K562 (cell line): ENCODE results near the gene ZCCHC17. TPM values are rescaled to one million over a fixed set of nuclear protein-coding genes. Genes with fewer than 3 reads are reported as not detected.

Experiments
- ATAC-seq: fragments of 200-7000 bp; cut with Tn5 transposase; 3 replicates; pipeline ENCODE4 v1.9.1; 2020; ENCODE audit warnings: moderate library complexity
- BruUV-seq: library from RNA; stranded (reverse); fragments of 400-500 nt; replicated peaks from 2 replicates; lab custom pipeline; 2021; lab: Mats Ljungman, UMichigan
- CTCF ChIA-PET: fragments of 300-600 bp; formaldehyde crosslinking; extraction: SDS; loops from one replicate; lab custom pipeline; 2021; ENCODE audit warnings: low intra/inter-chr PET ratio; lab: Yijun Ruan, JAX
- POLR2A ChIA-PET: fragments of 300-600, 350-650 bp; sonication (Branson Sonifier 250); formaldehyde crosslinking; extraction: SDS; loops from one replicate; lab custom pipeline; 2021; ENCODE audit warnings: antibody characterized with exemption, inconsistent platforms; lab: Yijun Ruan, JAX
- DNase-seq, 4 experiments: peaks; one replicate each; pipeline versions ENCODE4 v3.0.0 to v3.0.0-alpha.2; 2011 to 2018; ENCODE audit warnings: low spot score in 3 of 4, mixed read lengths in 3 of 4; ENCODE audit errors: extremely low read depth in 1 of 4
- FAIRE-seq: peaks from 2 replicates; lab custom pipeline; 2011; peaks lifted over from hg19 to GRCh38; lab: Jason Lieb, UNC
- H2AFZ ChIP-seq: 2 replicates; pipeline ENCODE4 v1.6.0; 2011; ENCODE audit warnings: low read depth, low read length, control low read depth, inconsistent platforms
- H3K27ac ChIP-seq: fragments of 200-600 bp; 3 replicates; pipeline ENCODE4 v1.8.0; 2011; ENCODE audit warnings: low read depth, mild to moderate bottlenecking, control low read depth, inconsistent platforms, low read length, moderate library complexity, mixed read lengths; ENCODE audit errors: extremely low read depth
- H3K27me3 ChIP-seq, 2 experiments: fragments of 300-600 bp in 1 of 2; 2 replicates in 1 of 2; 3 replicates in 1 of 2; pipeline versions ENCODE4 v1.6.0 to v1.8.0; 2011; ENCODE audit warnings: inconsistent platforms in 2 of 2, low read length in 2 of 2, mild to moderate bottlenecking in 1 of 2, mixed read lengths in 1 of 2, moderate library complexity in 1 of 2; ENCODE audit not compliant: control insufficient read depth in 2 of 2, insufficient read depth in 2 of 2
- H3K36me3 ChIP-seq: fragments of 300-600 bp; 3 replicates; pipeline ENCODE4 v1.8.0; 2011; ENCODE audit warnings: mild to moderate bottlenecking, low read length, inconsistent platforms; ENCODE audit not compliant: control insufficient read depth, insufficient read depth
- H3K4me1 ChIP-seq, 2 experiments: fragments of 200-600 bp in 1 of 2; replicated peaks in 1 of 2; 2 replicates in 1 of 2; 3 replicates in 1 of 2; pipeline versions ENCODE4 v1.5.1 to v1.8.0; 2011; ENCODE audit warnings: inconsistent platforms in 2 of 2, low read length in 2 of 2, mild to moderate bottlenecking in 1 of 2, mixed read lengths in 1 of 2, moderate library complexity in 1 of 2; ENCODE audit not compliant: control insufficient read depth in 2 of 2, insufficient read depth in 2 of 2
- H3K4me2 ChIP-seq: 2 replicates; pipeline ENCODE4 v1.6.1; 2011; ENCODE audit warnings: low read length, control low read depth, inconsistent platforms, mixed read lengths; ENCODE audit not compliant: insufficient read depth
- H3K4me3 ChIP-seq: fragments of 200-600 bp; sonication (generic), shearing (Covaris generic); 2 replicates; pipeline ENCODE4 v1.5.1; 2016; ENCODE audit warnings: control low read depth, inconsistent platforms
- H3K79me2 ChIP-seq: fragments of 200-600 bp; 3 replicates; pipeline ENCODE4 v1.8.0; 2011; ENCODE audit warnings: low read length, inconsistent platforms; ENCODE audit not compliant: control insufficient read depth, insufficient read depth
- H3K9ac ChIP-seq, 2 experiments: 2 replicates each; pipeline versions ENCODE4 v1.6.0 to v1.6.1; 2011; ENCODE audit warnings: low read depth in 2 of 2, low read length in 2 of 2, control low read depth in 1 of 2, inconsistent platforms in 1 of 2, mild to moderate bottlenecking in 1 of 2, mixed read lengths in 1 of 2; ENCODE audit not compliant: insufficient read depth in 1 of 2
- H3K9me1 ChIP-seq: one replicate; pipeline ENCODE4 v1.6.0; 2011; ENCODE audit warnings: inconsistent platforms, mild to moderate bottlenecking, low read length, moderate library complexity; ENCODE audit not compliant: control insufficient read depth, insufficient read depth
- H3K9me3 ChIP-seq: replicated peaks from 2 replicates; pipeline ENCODE4 v1.5.1; 2011; ENCODE audit warnings: low read depth, low read length, inconsistent platforms; ENCODE audit not compliant: control insufficient read depth, insufficient read depth
- H4K20me1 ChIP-seq: replicated peaks from 2 replicates; pipeline ENCODE4 v1.6.1; 2011; ENCODE audit warnings: low read length, inconsistent platforms, mixed read lengths; ENCODE audit not compliant: control insufficient read depth, insufficient read depth
- CEBPG ChIP-seq, 3 experiments: fragments of 200-800 bp in 1 of 3; sonication (Bioruptor generic) in 1 of 3; sonication (generic) in 1 of 3; formaldehyde crosslinking in 1 of 3; IDR thresholded peaks in 2 of 3; conservative IDR thresholded peaks in 1 of 3; 2 replicates each; pipeline versions ENCODE4 v1.6.1 to v1.8.0; 2016 to 2022; ENCODE audit warnings: missing compliant biosample characterization in 2 of 3, missing genetic modification characterization in 2 of 3, mild to moderate bottlenecking in 1 of 3, missing genetic modification reagents in 1 of 3
- IFI16 ChIP-seq: fragments of 250-450 bp; sonication (Bioruptor Pico); IDR thresholded peaks from 2 replicates; pipeline ENCODE4 v2.1.2; 2022; ENCODE audit warnings: mild to moderate bottlenecking, inconsistent platforms
- PKNOX1 ChIP-seq: fragments of 450-650 bp; IDR thresholded peaks from 2 replicates; pipeline ENCODE4 v1.6.1; 2016
- RBM25 ChIP-seq: fragments of 200-400 bp; formaldehyde crosslinking; IDR thresholded peaks from 2 replicates; pipeline ENCODE4 v1.6.1; 2018; ENCODE audit warnings: low read length, low read depth, moderate library complexity; ENCODE audit not compliant: severe bottlenecking
- ZNF239 ChIP-seq: fragments of 250-450 bp; sonication (Bioruptor Pico); IDR thresholded peaks from 2 replicates; pipeline ENCODE4 v1.4.0; 2020; ENCODE audit warnings: mild to moderate bottlenecking
- ZNF316 ChIP-seq: fragments of 450-650 bp; IDR thresholded peaks from 2 replicates; pipeline ENCODE4 v1.6.1; 2016
- ZNF384 ChIP-seq: IDR thresholded peaks from 2 replicates; pipeline ENCODE4 v1.6.1; 2012; ENCODE audit warnings: low read depth, low read length, improper control_type of control experiment
- WGBS: fragments of 100-300 bp; shearing (Covaris generic); methylation state at CpG from one replicate; pipeline ENCODE4 v1.1.6; 2016; ENCODE audit warnings: low coverage, mixed read lengths; ENCODE audit not compliant: insufficient coverage; ENCODE audit errors: missing lambda C conversion rate; 5-methylcytosine and 5-hydroxymethylcytosine counted together
- in situ Hi-C: fragments of 300-500 bp; cut with MboI; formaldehyde crosslinking; loops from 4 replicates; pipeline ENCODE4 v1.15.0; 2018; ENCODE audit warnings: inconsistent platforms, mixed read lengths
- intact Hi-C: fragments of 100-400 bp; cut with micrococcal nuclease; formaldehyde crosslinking; loops from 2 replicates; pipeline ENCODE4 v1.14.2; 2022
- polyA plus RNA-seq, 8 experiments: library from polyadenylated mRNA; depleted of rRNA in 4 of 8; stranded (reverse) in 5 of 8; unstranded in 3 of 8; fragments of >200 nt; fragmentation: Nextera tagmentation in 2 of 8; fragmentation: Illumina TruSeq in 1 of 8; extraction: Ambion mirVana in 2 of 8; extraction: Trizol in 1 of 8; gene quantifications; 2 replicates each; pipeline versions ENCODE4 v1.2.1 to v1.2.3, GENCODE V29; 2011 to 2014; ENCODE audit warnings: inconsistent platforms in 1 of 8, missing spikeins in 1 of 8
- total RNA-seq, 7 experiments: library from RNA; depleted of rRNA in 6 of 7; stranded (reverse); fragments of >200 nt in 6 of 7; fragmentation: Illumina TruSeq in 2 of 7; extraction: Trizol in 2 of 7; gene quantifications; 2 replicates each; pipeline versions ENCODE4 v1.2.1 to v1.2.3, GENCODE V29; 2011 to 2021; ENCODE audit warnings: low replicate concordance in 1 of 7
- TF ChIP-seq, protein P1 (sequence below): fragments of 250-450 bp; sonication (Bioruptor Pico); IDR thresholded peaks from 2 replicates; pipeline ENCODE4 v1.8.0; 2021; ENCODE audit warnings: borderline replicate concordance, mild to moderate bottlenecking, moderate library complexity; ENCODE audit not compliant: poor library complexity, severe bottlenecking

ZCCHC17 gene
- total and polyA plus RNA-seq, 9 of the 15 experiments (the other 6 are each of a cell fraction or from before 2014, with no cell fraction given): 46.9 to 150 (median 74.7) TPM

DNA sequence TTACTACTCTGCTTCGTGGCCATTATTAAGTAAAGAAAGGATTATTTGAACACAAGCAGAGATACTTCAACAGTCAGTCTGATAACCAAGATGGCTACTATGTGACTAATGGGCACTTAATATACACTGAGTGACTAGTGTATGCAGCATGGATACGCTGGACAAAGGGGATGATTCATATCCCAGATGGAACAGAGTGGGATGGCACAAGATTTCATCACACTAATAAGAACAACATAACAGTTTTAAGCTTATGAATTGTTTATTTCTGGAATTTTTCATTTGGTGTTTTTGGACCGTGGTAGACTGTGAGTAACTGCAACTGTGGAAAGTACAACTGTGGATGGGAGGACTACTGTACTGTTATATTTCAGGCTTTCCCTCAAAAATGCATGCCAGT lies 9.4 kb downstream of the ZCCHC17 start:
- 97% methylated on average over 3 of the region's 3 CpGs for WGBS
- no peak overlapping the region for H2AFZ ChIP-seq
- TF ChIP-seq ZNF239 (CRISPR knock-in tag) (no peak), CEBPG (CRISPR knock-in tag; IDR thresholded peaks at IDR 0.05) (no peak), CEBPG (tag; conservative IDR thresholded peaks at IDR 0.05 in 1 of 2, IDR thresholded peaks at IDR 0.05 in 1 of 2) (peak in 1 of 2 experiments; percentile 74; a peak in 2 of 4 replicates)
- TF ChIP-seq, all 486 proteins: peak for 1

DNA sequence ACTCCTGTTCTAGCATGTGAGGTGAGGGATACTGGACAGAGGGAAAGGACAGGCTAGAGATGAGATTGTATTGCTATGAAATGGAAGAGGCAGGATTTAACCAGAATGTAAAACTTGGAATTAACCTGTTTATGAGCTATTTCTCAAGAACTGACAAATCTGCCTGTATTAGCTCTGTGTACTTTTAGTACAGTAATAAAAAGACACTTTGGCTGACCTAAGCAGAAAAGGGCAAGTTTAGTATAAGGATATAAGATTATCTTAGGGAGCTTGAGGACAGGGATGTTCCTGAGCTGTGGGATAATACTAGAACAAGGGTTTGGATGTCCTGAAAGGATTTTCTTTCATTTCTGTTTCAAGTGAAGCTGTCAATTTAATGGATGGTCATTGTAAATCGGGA lies 11.2 kb downstream of the ZCCHC17 start:
- intact Hi-C loops: no loop called here
- no peaks in the 10 kb centered on the region for H3K9me1 ChIP-seq
- no peak overlapping the region for H2AFZ ChIP-seq
- ATAC-seq: no peak
- DNase-seq: no peak
- H3K4me1 ChIP-seq: no peaks in the 10 kb centered on the region; a peak in 1 of 5 replicates
- peaks cover 49% of the 10 kb centered on the region for H3K36me3 ChIP-seq
- BruUV-seq: no TSS peak
- no peak overlapping the region for H3K27ac ChIP-seq
- FAIRE-seq: no peak
- no peak overlapping the region for H3K9ac ChIP-seq
- peaks cover 25% of the 10 kb centered on the region; the same call in 2 of the 3 replicates for H3K79me2 ChIP-seq
- WGBS: 0% methylated on average over 1 of the region's 1 CpG
- H3K4me3 ChIP-seq: no peak overlapping the region
- H3K27me3 ChIP-seq: no peaks in the 10 kb centered on the region
- in situ Hi-C loops: no loop called here
- no peak overlapping the region for H3K4me2 ChIP-seq
- TF ChIP-seq ZNF384: no peak
- no peak for TF ChIP-seq IFI16 (CRISPR knock-in tag)
- TF ChIP-seq, protein P1, sequence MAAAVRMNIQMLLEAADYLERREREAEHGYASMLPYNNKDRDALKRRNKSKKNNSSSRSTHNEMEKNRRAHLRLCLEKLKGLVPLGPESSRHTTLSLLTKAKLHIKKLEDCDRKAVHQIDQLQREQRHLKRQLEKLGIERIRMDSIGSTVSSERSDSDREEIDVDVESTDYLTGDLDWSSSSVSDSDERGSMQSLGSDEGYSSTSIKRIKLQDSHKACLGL (CRISPR knock-in tag): no peak
- TF ChIP-seq RBM25: no peak
- peak; percentile 33; the same call in 1 of the 2 replicates for TF ChIP-seq ZNF316
- TF ChIP-seq PKNOX1: no peak
- H4K20me1 ChIP-seq: no peaks in the 10 kb centered on the region
- H3K9me3 ChIP-seq: no peaks in the 10 kb centered on the region
- POLR2A ChIA-PET: interaction anchor here (0.6 to 5.4 kb wide), 2 partner anchors 11 to 26 kb away, joined by 3 to 25 read pairs; partner anchors contain the start of genes SNRNP40 and ZCCHC17
- CTCF ChIA-PET: no interaction called here

More for the DNA sequence above, 9.4 kb downstream of the ZCCHC17 start:
- H3K9ac ChIP-seq: no peak overlapping the region
- no peak overlapping the region for H3K4me2 ChIP-seq
- peaks cover 33% of the 10 kb centered on the region; the same call in 2 of the 3 replicates for H3K79me2 ChIP-seq
- no TSS peak for BruUV-seq
- intact Hi-C loops: no loop called here
- H3K27ac ChIP-seq: no peak overlapping the region
- no peak for DNase-seq
- in situ Hi-C loops: no loop called here
- ChIA-PET POLR2A (interaction anchor here (5.4 kb wide), 1 partner anchor 9 kb away, joined by 25 read pairs; the partner anchor contains the start of genes SNRNP40 and ZCCHC17), CTCF (no interaction called here)
- no peaks in the 10 kb centered on the region; a peak in 1 of 5 replicates for H3K4me1 ChIP-seq
- peaks cover 35% of the 10 kb centered on the region for H3K36me3 ChIP-seq
- FAIRE-seq: no peak
- H3K9me3 ChIP-seq: no peaks in the 10 kb centered on the region
- no peak overlapping the region for H3K4me3 ChIP-seq
- no peaks in the 10 kb centered on the region for H4K20me1 ChIP-seq
- no peak for ATAC-seq
- H3K27me3 ChIP-seq: no peaks in the 10 kb centered on the region
- H3K9me1 ChIP-seq: no peaks in the 10 kb centered on the region
